Smooth muscle cell (in vitro differentiated cells): ENCODE results near the gene GSG1. TPM values are rescaled to one million over a fixed set of nuclear protein-coding genes. Genes with fewer than 3 reads are reported as not detected.

Experiments used
- DNase-seq: peaks from one replicate; lab custom pipeline; 2025; ENCODE audit not compliant: unreplicated experiment; lab: John Stamatoyannopoulos, UW
- H2AFZ ChIP-seq: fragments of 200-600 bp; sonication (generic); 2 replicates; pipeline ENCODE4 v1.6.0; 2016; ENCODE audit warnings: antibody characterized with exemption, low read depth, mild to moderate bottlenecking
- H3F3A ChIP-seq: fragments of 200-600 bp; sonication (generic); 2 replicates; pipeline ENCODE4 v1.6.0; 2017; ENCODE audit warnings: antibody characterized with exemption, low read depth
- H3K27ac ChIP-seq: fragments of 200-600 bp; sonication (generic); 2 replicates; pipeline ENCODE4 v1.5.1; 2016; ENCODE audit warnings: low read depth, mild to moderate bottlenecking
- H3K27me3 ChIP-seq: fragments of 200-600 bp; sonication (generic); 2 replicates; pipeline ENCODE4 v1.6.1; 2016; ENCODE audit warnings: low read depth, mild to moderate bottlenecking
- H3K36me3 ChIP-seq: fragments of 200-600 bp; sonication (generic); 2 replicates; pipeline ENCODE4 v1.5.1; 2016; ENCODE audit warnings: low read depth
- H3K4me1 ChIP-seq: fragments of 200-600 bp; sonication (generic); 2 replicates; pipeline ENCODE4 v1.5.1; 2016; ENCODE audit warnings: low read depth
- H3K4me2 ChIP-seq: fragments of 200-600 bp; sonication (generic); 2 replicates; pipeline ENCODE4 v1.6.0; 2016; ENCODE audit warnings: mild to moderate bottlenecking
- H3K4me3 ChIP-seq: fragments of 200-600 bp; sonication (generic); 2 replicates; pipeline ENCODE4 v1.5.1; 2016; ENCODE audit warnings: mild to moderate bottlenecking
- H3K79me2 ChIP-seq: fragments of 200-600 bp; sonication (generic); 2 replicates; pipeline ENCODE4 v1.6.0; 2016; ENCODE audit warnings: low read depth, mild to moderate bottlenecking
- H3K9ac ChIP-seq: fragments of 200-600 bp; sonication (generic); 2 replicates; pipeline ENCODE4 v1.6.0; 2016; ENCODE audit warnings: low read depth
- H3K9me3 ChIP-seq: fragments of 200-600 bp; sonication (generic); replicated peaks from 2 replicates; pipeline ENCODE4 v1.5.1; 2016; ENCODE audit warnings: low read depth
- H4K20me1 ChIP-seq: fragments of 200-600 bp; sonication (generic); 2 replicates; pipeline ENCODE4 v1.6.0; 2016; ENCODE audit warnings: low read depth
- WGBS: methylation state at CpG from one replicate; pipeline ENCODE4 v1.1.7; 2016; ENCODE audit warnings: low lambda C conversion rate; 5-methylcytosine and 5-hydroxymethylcytosine counted together
- polyA plus RNA-seq: library from polyadenylated mRNA; unstranded; fragments of >200 nt; fragmentation: Nextera tagmentation; extraction: Ambion mirVana; gene quantifications from 2 replicates; pipeline ENCODE4 v1.2.1, GENCODE V29; 2016
- total RNA-seq: library from RNA; depleted of rRNA; stranded (reverse); fragments of >200 nt; gene quantifications from 2 replicates; pipeline ENCODE4 v1.2.3, GENCODE V29; 2014
- TF ChIP-seq, protein P1 (sequence below): fragments of 200-600 bp; sonication (generic); IDR thresholded peaks from 2 replicates; pipeline ENCODE4 v1.5.1; 2017; ENCODE audit warnings: borderline replicate concordance, mild to moderate bottlenecking, antibody characterized with exemption; ENCODE audit not compliant: insufficient read depth, poor library complexity, severe bottlenecking

GSG1 gene
- total and polyA plus RNA-seq, 2 experiments from 2014 or later, result not detected

DNA sequence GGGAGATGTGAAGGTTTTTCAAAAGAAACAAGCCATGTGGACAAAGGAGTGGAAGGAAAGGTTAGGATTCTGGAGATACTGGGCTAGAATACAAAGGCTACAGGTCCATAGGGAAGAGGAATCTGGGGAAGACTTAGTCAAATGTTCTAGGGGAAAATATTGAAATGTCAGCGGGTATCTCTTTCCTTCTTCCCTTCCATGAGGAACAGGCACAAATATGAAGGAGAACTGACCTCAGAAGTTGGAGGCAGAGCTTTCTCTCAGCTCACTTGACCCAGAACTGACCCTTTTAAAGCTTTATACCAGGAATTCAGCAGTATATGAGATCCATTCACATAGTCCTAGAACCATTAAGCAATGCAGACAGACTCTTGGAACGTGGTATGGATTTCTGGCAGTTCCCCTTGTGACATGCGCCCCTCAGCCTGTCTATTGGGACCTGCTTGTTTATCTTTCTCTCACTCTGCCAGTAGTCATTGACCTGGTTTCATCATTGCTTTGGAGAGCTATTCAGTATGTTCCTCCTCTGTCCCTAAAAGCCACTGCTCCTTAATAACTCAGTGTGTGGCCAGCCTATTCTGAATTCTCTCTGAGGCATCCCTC, 43.0 kb upstream of the GSG1 start:
- H3K79me2 ChIP-seq, result no peaks in the 10 kb centered on the region
- H3K4me2 ChIP-seq, result no peak overlapping the region
- no peaks in the 10 kb centered on the region for H4K20me1 ChIP-seq
- TF ChIP-seq, protein P1, sequence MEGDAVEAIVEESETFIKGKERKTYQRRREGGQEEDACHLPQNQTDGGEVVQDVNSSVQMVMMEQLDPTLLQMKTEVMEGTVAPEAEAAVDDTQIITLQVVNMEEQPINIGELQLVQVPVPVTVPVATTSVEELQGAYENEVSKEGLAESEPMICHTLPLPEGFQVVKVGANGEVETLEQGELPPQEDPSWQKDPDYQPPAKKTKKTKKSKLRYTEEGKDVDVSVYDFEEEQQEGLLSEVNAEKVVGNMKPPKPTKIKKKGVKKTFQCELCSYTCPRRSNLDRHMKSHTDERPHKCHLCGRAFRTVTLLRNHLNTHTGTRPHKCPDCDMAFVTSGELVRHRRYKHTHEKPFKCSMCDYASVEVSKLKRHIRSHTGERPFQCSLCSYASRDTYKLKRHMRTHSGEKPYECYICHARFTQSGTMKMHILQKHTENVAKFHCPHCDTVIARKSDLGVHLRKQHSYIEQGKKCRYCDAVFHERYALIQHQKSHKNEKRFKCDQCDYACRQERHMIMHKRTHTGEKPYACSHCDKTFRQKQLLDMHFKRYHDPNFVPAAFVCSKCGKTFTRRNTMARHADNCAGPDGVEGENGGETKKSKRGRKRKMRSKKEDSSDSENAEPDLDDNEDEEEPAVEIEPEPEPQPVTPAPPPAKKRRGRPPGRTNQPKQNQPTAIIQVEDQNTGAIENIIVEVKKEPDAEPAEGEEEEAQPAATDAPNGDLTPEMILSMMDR, result no peak
- H3K9me3 ChIP-seq, result no peaks in the 10 kb centered on the region
- no peak overlapping the region for H3K9ac ChIP-seq
- no peak overlapping the region for H3K27ac ChIP-seq
- peaks cover 2% of the 10 kb centered on the region for H3F3A ChIP-seq
- no peaks in the 10 kb centered on the region for H3K27me3 ChIP-seq
- no peaks in the 10 kb centered on the region for H3K4me1 ChIP-seq
- no peaks in the 10 kb centered on the region for H3K36me3 ChIP-seq
- DNase-seq, result no peak
- 88% methylated on average over 3 of the region's 3 CpGs for WGBS
- H3K4me3 ChIP-seq, result no peak overlapping the region
- no peak overlapping the region for H2AFZ ChIP-seq

DNA sequence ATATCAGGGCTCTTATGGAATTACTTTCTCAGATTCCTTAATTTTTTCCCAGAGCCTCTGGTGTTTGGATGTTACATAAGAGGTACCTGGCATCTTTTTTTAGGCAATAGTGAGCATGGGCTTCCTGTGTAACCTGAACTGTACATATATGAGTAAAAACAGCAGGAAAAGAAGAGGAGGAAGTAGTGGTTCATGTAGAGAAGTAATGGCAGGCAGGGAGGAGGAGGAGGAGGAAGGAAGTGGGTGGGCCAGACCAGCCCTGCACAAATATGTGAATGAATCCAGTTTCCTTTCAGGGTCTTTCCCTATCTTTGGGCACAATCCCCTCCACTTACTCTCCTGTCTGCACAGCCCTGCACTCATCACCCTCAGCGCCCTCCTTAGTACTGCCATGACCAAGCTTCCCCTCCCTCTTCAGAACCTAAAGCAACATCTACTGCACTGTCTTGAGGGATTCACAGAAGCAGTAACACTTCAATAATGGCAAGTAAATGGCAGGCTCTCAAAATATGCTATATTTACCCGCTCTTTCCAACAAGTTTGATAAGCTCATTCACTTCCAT, 40.9 kb upstream of the GSG1 start:
- Histone ChIP-seq H3K4me1 (no peaks in the 10 kb centered on the region), H4K20me1 (no peaks in the 10 kb centered on the region), H2AFZ (no peak overlapping the region), H3K36me3 (no peaks in the 10 kb centered on the region), H3K4me3 (no peak overlapping the region), H3K4me2 (no peak overlapping the region), H3K27ac (no peak overlapping the region), H3K79me2 (no peaks in the 10 kb centered on the region), H3K9ac (no peak overlapping the region), H3F3A (peaks cover 2% of the 10 kb centered on the region), H3K27me3 (no peaks in the 10 kb centered on the region), H3K9me3 (no peaks in the 10 kb centered on the region)
- no peak for DNase-seq
- 93% methylated on average over 2 of the region's 2 CpGs for WGBS
- TF ChIP-seq, protein P1, result no peak

DNA sequence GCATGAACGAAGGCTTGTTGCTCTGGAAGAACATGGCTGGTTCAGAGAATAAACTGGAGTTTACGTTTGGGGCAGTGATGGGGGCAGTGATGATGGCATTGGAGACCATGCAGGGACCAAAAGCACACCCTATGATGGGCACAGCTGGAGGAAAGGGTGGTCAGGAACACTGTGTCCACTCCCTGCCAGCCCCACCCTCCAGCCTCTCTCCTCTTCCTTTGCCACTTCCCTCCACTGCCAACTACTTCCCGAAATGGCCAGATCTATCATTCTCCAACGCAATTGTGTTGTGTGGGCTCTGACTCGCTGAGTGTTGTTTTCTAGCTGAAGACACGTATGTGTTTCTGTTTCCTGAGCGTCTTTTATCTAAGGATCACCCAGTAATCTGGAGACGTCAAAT, 39.3 kb upstream of the GSG1 start:
- Histone ChIP-seq H3K36me3 (no peaks in the 10 kb centered on the region), H3K27me3 (no peaks in the 10 kb centered on the region), H3K4me3 (no peak overlapping the region), H3F3A (no peaks in the 10 kb centered on the region), H3K4me1 (no peaks in the 10 kb centered on the region), H3K9me3 (no peaks in the 10 kb centered on the region), H3K9ac (no peak overlapping the region), H2AFZ (no peak overlapping the region), H3K27ac (no peak overlapping the region), H3K4me2 (no peak overlapping the region), H4K20me1 (no peaks in the 10 kb centered on the region), H3K79me2 (no peaks in the 10 kb centered on the region)
- 94% methylated on average over 8 of the region's 8 CpGs for WGBS
- TF ChIP-seq, protein P1, result no peak
- no peak for DNase-seq

DNA sequence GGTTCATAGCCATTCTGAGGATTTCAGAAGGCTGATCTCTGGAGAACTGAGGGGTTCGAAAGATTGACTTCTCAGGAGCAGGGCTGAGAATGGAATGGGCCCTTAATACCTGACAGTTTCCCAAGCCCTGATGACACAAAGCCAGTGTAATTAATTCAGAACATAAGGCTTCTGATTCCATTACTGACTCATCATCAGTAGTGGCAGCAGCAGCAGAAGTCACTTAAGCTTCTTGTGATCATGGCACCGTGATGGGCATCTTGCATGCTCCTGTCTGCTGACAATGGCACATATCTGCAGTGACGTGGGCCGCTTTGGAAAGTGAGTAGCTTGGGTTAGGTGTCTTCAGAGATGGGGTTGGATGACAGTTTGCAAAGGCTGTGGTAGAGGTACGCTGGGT, 38.2 kb upstream of the GSG1 start:
- Histone ChIP-seq H3K4me3 (no peak overlapping the region), H3K4me2 (no peak overlapping the region), H3K36me3 (no peaks in the 10 kb centered on the region), H3K4me1 (no peaks in the 10 kb centered on the region), H3K27ac (no peak overlapping the region), H3K27me3 (no peaks in the 10 kb centered on the region), H3K79me2 (no peaks in the 10 kb centered on the region), H4K20me1 (no peaks in the 10 kb centered on the region), H3K9me3 (no peaks in the 10 kb centered on the region), H3K9ac (no peak overlapping the region), H3F3A (no peaks in the 10 kb centered on the region), H2AFZ (no peak overlapping the region)
- WGBS, result 89% methylated on average over 5 of the region's 5 CpGs
- TF ChIP-seq, protein P1, result no peak
- DNase-seq, result no peak
